ENCODE results near the gene ATXN7.

DNA sequence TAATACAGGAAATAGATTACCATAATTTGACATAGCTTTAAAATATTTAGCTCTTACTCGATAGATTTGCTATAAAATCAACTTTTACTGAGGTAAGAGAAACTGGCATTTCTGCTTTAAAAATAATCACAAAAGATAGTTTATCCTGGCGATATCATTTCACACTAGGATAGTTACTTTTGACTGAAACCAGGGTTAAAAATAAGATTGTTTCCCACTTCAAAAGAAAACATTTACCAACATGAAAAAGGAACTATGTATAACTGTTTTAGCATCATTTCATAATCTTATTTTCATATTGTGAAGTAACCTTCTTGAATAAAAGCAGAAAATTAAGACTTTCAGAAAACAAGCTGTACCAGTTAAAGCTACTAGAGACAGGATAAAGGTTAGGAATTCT, 144.3 kb downstream of the ATXN7 start:
- TF ChIP-seq CTCF (conservative IDR thresholded peaks at IDR 0.05 in 1 of 2, IDR thresholded peaks at IDR 0.05 in 1 of 2; ENCODE audit: extremely low read depth in 1 of 2, insufficient read depth in 1 of 2, low read depth in 1 of 2, low read length in 2 of 2) (no peak), EZH2 (IDR thresholded peaks at IDR 0.05; ENCODE audit: borderline replicate concordance, low read length) (no peak)

All from mammary epithelial cell (primary cell).